Activated CD4-positive, alpha-beta T cell treated with anti-CD3 and anti-CD28 coated beads, Interleukin-2, amount 50 U/mL, for 48 hours (primary cell): ENCODE measurements around the gene TPM2.
"Not testable (repeated sequence)": the region's sequence is repeated elsewhere in the genome, so short reads cannot be mapped to it uniquely, and the experiment has no call there.

ENCODE experiments used
- DNase-seq, 2 experiments: peaks; one replicate each; pipeline ENCODE4 v3.0.0-alpha.2; 2020

Gene TPM2

DNA sequence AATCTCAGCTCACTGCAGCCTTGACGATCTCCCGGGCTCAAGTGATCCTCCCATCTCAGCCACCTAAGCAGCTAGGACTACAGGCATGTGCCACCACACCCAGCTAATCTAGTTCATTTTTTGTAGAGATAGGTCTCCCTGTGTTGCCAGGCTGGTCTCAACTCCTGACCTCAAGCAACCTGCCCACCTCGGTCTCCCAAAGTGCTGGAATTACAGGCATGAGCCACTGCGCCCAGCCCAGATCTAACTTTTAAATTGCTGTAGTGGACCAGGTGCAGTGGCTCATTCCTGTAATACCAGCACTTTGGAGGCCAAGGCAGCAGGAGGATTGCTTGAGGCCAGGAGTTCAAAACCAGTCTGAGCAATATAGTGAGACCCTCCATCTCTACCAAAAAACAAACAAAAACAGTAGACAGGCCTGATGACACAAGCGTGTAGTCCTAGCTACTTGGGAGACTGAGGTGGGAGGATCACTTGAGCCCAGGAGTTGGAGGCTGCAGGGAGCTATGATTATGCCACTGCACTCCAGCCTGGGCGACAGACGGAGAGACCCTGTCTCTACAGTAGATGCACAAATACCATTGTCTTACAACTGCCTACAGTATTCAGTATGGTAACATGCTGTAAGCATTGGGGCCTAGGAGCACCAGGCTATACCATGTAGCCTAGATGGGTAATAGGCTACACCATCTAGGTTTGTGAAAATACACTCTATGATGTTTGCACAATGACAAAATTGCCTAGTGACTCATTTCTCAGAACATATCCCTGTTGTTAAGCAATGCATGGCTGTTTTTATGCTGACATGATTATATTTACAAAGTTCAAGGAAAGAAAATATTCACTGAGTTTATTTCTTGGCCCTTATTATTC lies 37.5 kb downstream of the TPM2 start:
- no peak for DNase-seq

DNA sequence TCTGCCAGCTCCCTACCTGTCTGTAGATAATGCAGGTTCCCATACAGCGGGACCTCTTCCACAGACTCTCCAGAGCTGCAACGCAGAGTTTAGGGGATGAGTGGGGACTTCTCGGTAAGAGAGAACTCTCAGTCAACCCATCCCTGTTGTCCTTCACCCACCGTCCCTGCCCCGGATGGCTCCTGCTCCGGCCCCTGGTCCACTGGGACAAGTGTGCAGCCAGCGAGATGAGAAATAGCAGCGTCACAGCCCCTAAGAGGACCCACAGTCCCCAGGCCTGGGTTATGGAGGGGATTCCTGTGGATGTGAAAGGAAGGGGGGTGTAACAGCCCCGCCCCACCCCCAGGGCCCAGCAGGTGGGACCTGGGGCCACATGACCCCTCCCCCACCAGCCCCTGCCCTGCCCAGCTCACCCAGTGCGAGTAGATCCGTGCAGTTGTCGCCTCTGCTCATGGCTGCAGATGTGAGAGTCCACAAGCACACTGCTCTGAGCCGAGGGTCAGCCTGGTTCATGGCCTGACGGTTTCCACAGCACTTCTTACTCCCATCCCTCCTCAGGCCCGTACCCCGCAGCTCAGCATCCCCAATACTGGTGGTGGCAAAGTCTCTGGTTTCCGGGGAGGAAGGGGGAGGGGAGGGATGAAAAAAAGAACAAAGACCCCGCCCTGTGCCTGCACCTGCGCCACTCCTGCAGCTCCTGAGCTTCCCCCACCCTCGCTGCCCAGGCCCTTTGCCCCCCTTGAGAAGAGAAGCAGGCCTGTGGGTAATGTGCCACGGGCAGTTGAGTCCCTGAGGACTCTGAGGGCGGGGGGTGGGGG lies 39.2 kb downstream of the TPM2 start, which contains the start of gene SIT1:
Gene SIT1 (minus strand): TSS at position 591 of the 818 bp plus-strand sequence. CDS start 78 bp downstream, at position 513.
- DNase-seq, result peak; percentile 64 to 71

DNA sequence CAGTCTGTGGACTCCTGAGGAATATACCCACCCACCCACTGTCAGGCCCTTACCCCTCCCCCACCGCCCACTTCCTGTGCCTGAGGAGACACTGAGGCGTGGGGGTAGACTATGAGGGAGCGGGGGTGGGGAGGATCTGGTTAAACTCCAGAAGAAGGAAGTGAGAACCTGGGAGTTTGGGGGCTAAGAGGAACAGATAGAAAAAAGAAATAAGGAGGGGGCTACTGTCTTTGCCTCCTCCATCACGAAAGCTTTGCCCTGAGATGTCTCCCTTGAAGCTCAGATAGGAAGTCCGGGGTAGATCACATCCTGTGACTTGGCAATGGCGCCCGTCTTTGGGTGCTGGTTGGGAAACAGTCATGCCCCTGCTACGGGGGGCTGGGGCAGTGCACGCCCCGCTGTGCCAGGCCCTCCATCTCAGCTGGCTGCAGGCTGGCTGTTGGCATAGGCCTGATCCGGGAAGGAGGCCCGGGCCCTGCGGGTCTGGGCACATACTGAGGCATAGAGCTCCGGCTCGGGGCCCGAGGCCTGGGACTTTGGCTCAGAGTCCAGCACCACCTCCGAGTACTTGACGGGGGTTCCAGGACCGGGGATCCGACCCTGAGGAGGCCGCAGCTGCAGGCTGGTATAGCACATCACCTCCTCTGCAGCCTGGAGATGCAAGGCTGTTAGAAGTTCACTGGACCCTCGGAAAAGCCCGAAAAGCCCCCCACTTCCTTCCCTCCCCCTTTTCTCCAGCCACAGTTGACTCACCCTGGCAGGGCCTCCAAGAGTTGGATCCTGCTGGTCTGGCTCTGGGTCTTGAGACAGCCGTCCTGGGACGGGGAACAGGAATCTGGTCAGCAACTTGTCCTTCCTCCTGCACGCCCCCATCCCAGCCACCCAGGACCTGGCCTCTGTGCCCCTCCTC lies 40.0 kb downstream of the TPM2 start:
- peak; percentile 63 to 66 for DNase-seq

DNA sequence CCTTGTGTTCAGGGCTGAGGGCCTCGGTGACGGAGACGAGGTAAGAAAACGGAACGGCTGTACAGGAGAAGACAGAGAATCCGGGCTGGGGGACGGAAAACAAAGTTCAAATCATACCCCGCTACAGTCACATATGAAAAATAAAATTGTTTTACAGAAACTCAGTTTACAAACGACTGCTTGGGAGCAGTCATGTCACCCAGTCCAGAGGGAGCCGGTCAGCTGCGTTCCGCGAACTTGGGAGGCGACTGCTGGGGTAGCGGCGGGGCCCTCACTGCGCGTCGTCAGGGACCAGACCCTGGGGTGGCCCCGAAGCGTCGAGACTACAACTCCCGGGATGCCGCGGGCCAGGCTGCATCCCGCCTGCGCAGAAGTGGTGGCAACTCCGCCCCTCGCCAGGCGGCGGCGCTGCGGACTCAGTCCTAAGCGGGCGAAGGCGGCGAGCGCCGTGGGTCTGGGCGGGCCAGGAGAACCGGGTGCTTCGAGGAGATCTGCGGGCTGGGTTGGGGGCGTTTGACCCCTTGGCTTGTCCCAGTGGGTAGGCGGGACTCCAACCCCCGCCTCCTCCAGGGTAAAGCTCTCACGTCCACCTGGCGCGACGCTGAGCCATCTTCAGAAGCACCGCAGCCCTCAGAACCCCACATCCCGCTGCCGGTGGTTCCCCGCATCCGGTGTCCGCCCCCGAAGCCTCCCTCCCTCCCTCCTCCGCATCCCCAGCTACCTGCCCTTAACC lies 43.0 kb downstream of the TPM2 start:
- peak; percentile 91 to 93 for DNase-seq

DNA sequence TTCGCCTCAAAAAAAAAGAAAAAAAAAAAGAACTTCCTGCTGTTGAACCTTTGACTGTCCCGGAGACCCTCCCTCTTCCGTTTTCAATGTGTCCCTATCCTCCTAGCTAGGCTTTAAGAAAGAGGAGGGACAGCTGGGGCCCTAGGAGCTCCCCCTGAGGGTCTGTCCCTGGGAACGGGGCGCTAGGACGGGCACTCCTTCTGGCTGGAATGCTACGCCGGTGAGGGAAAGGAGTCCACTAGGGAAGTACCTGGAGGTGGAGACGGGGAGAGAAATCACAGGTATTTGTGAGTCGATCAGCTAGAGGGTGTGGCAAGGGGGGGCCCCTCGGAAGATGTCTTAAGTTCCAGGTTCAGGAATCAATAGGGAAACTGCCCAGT lies 43.6 kb downstream of the TPM2 start:
- DNase-seq, result no peak

DNA sequence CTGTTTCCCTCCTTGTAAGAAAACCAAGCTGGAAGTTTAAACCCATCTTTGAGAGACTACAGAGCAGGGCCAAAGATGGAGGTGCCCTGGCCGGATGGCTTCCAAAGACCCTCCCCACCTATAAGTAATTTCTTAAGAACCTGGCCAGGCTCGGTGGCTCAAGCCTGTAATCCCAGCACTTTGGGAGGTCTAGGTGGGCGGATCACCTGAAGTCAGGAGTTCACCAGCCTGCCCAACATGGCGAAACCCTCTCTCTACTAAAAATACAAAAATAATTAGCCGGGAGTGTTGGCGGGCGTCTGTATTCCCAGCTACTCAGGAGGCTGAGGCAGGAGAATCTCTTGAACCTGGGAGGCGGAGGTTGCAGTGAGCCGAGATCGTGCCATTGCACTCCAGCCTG lies 44.0 kb downstream of the TPM2 start:
- DNase-seq, result not testable (repeated sequence)

DNA sequence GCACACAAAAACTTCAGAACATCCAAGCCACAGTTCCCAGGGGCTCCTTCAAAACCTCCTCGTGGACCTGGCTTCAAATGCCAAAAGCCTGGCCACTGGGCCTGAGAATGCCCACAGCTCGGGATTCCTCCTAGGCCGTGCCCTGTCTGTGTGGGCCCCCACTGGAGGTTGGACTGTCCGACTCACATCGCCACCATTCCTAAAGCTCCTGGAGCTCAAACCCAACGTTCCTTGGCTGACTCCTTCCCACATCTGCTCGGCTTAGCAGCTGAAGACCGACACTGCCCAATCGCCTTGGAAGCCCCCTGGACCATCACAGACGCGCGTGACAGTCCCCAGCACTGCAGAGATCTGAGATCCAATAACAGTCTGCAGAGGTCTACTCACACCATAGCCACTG lies 46.7 kb downstream of the TPM2 start:
- DNase-seq, result no peak

DNA sequence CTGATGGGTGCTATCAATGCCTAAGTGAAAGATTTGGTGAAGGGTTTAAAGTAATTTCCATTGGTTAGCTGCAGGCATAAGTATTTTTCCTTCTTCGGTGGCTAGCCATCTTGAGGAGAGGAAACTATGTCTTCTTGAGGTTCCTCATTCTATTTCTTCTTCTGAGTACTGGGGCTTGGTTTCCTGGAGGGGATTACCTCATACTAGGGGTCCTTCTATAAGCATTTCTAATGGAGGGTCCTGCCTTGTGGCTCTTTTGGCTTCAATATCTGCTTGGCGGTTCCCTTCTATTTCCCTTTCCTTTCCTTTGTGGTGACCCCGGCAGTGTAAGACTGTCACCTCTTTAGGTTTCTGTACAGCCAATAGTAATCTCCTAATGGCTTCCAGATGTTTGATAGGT lies 48.2 kb downstream of the TPM2 start:
- not testable (repeated sequence) for DNase-seq

DNA sequence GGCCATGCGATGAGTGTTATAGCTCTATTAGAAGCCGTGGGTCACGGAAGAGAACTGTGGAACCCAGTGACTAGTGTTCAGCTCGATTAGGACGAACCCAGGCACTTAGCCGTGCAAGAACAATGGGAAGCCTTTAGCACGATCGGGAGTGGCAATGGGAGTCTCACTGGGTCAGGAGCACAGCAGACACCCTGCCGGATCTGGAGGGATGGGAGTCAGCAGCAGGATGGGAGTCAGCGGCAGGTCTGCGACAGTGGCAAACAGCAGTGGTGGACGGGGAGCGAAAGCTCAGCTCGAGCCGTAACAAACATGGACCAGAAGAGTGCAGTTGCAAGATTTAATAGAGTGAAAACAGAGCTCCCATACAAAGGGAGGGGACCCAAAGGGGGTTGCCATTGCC lies 49.3 kb downstream of the TPM2 start:
- not testable (repeated sequence) for DNase-seq

DNA sequence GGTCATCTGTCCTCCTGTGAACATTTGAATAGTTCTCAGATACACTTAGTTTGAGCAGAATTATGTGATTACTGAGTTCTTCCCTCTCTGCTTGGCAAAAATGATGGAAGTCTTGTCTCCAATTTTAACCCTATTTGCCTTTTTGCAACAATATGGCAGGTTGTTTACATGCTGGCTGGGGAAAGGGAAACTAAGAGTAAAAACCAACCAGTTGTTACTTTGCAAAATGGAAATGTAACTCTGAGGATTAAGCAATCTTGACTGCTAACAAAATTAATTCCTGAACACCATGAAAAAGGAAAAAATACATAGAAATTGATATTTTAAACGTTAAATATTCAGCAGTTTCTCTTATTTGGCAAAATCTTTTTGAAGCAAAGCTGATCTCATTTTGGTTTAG lies 50.1 kb downstream of the TPM2 start:
- no peak for DNase-seq

DNA sequence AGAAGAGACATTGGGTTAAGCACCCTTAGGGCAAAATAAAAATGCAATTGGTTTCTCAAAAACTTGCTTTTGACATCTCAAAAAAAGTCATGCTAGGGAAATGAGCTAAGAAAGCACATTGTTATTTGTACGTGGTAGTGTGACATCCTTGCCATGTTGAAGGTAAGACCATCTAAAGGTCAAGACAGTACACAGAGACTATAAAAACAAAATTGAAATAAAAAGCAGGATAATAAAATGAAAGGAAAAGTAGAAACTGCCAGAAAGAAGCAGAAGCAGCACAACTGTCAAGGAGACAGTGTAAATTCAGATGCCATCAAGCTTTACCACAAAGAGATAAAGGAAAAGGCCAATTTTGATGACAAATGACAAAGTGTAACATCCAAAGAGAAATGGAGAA lies 50.5 kb downstream of the TPM2 start:
- DNase-seq, result not testable (repeated sequence)

DNA sequence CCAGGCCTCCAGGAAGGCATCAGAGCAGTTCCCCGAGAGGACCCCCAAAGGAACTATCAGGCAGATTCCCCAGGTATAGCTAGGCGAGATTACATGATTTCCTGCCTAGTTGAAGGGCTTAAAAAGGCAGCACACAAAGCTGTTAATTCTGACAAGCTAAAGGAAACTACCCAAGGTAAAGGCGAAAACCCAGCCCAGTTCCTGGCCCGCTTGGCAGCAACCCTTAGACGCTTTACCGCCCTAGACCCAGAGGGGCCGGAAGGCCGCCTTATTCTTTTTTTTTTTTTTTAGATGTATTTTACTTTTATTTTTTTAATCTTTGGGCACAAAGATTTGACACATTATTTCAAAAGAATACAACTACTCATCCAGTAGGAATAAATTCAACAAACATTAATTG lies 51.0 kb downstream of the TPM2 start:
- not testable (repeated sequence) for DNase-seq

DNA sequence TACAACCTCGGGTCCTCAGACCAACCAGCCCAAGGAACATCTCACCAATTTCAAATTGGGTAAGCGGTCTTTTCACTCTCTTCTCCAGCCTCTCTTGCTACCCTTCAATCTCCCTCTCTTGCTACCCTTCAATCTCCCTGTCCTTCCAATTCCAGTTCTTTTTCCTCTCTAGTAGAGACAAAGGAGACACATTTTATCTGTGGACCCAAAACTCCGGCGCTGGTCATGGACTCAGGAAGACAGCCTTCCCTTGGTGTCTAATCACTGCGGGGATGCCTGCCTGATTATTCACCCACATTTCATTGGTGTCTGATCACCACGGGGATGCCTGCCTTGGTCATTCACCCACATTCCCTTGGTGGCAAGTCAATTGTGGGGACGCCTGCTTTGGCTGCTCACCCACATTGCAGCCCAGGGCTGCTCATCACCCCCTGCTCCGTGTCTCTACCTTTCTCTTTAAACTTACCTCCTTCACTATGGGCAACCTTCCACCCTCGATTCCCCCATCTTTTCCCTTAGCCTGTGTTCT lies 52.2 kb downstream of the TPM2 start:
- not testable (repeated sequence) for DNase-seq

DNA sequence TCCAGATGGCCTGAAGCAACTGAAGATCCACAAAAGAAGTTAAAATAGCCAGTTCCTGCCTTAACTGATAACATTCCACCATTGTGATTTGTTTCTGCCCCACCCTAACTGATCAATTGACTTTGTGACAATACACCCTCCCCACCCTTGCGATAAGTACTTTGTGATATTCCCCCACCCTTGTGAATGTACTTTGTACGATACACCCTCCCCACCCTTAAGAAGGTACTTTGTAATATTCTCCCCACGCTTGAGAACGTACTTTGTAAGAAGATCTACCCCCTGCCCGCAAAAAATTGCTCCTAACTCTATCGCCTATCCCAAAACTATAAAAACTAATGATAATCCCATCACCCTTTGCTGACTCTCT lies 52.9 kb downstream of the TPM2 start:
- DNase-seq, result not testable (repeated sequence)

DNA sequence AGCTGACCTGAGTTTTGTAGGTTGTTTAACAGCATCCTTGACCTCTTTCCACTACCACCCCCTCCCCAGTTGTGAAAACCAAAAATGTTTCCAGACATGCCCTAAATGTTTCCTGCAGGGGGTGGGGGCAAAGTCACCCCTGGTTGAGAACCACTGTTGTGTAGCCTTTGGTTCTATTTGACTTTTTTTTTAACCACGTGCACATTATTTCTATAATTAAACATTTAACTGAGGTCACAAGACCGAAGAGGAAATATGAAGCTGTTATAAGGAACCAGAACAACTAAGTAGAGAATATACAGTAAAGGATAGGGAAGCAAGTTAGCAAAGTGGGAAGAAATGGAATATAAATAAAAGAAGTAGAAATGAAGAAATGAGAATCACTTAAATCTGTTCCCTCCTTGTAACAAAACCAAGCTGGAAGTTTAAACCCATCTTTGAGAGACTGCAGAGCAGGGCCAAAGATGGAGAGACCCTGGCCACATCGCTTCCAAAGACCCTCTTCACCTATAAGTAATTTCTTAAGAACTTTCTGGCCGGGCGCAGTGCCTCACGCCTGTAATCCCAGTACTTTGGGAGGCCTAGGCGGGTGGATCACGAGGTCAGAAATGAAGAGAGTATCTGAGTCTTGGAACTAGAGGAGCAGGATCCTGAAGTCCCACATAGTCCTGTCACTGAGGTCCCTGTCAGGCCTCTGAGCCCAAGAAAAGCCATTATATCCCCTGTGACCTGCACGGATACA lies 53.4 kb downstream of the TPM2 start:
- no peak for DNase-seq

DNA sequence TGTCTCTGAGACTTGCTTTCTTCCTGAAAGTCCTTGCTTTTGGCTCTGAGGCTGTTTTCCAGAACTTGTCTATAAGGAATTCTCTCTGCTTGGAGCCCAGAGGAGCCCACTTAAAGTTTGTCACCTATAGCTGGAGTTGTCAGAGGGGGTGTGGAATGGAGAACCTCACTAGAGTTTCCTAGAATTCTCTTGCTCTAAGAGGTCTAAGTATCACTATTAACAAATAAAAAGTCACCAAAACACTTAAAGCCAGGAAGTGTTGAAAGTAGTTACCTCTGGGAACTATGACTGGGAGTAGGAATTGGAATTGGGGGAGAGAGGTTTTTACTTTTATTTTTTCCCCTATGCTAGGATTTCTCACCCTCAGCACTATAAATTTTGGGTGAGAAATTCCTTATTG lies 54.0 kb downstream of the TPM2 start:
- no peak for DNase-seq
